ENCODE measurements around the gene TCFL5.
"Not testable (repeated sequence)": the region's sequence is repeated elsewhere in the genome, so short reads cannot be mapped to it uniquely, and the experiment has no call there.

The TCFL5 gene

GRCh38 chr20:62850333-62850974, 11.2 kb downstream of the TCFL5 start:
- no peak for DNase-seq (ENCODE audit: extremely low read depth, low read depth)
- TF ChIP-seq, protein P1, sequence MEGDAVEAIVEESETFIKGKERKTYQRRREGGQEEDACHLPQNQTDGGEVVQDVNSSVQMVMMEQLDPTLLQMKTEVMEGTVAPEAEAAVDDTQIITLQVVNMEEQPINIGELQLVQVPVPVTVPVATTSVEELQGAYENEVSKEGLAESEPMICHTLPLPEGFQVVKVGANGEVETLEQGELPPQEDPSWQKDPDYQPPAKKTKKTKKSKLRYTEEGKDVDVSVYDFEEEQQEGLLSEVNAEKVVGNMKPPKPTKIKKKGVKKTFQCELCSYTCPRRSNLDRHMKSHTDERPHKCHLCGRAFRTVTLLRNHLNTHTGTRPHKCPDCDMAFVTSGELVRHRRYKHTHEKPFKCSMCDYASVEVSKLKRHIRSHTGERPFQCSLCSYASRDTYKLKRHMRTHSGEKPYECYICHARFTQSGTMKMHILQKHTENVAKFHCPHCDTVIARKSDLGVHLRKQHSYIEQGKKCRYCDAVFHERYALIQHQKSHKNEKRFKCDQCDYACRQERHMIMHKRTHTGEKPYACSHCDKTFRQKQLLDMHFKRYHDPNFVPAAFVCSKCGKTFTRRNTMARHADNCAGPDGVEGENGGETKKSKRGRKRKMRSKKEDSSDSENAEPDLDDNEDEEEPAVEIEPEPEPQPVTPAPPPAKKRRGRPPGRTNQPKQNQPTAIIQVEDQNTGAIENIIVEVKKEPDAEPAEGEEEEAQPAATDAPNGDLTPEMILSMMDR (IDR thresholded peaks at IDR 0.05; ENCODE audit: low read depth, low read length): no peak

DNA sequence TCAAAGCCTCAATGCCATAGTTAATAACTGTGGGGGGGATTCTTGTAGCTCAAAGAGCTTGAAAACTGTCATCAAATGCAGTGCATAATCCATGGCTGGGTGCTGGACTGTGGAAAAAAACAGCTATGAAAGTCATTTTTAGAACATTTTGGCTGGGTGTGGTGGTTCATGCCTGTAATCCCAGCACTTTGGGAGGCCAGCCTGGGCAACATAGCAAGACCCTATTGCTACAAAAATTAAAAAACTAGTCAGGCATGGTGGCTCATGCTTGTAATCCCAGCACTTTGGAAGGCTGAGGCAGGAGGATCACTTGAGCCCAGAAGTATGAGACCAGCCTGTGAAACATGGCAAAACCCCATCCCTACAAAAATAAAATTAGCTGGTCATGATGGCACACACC, 12.2 kb downstream of the TCFL5 start:
- TF ChIP-seq, protein P1 (IDR thresholded peaks at IDR 0.05; ENCODE audit: low read depth, low read length): no peak
- no peak for DNase-seq (ENCODE audit: extremely low read depth, low read depth)

DNA sequence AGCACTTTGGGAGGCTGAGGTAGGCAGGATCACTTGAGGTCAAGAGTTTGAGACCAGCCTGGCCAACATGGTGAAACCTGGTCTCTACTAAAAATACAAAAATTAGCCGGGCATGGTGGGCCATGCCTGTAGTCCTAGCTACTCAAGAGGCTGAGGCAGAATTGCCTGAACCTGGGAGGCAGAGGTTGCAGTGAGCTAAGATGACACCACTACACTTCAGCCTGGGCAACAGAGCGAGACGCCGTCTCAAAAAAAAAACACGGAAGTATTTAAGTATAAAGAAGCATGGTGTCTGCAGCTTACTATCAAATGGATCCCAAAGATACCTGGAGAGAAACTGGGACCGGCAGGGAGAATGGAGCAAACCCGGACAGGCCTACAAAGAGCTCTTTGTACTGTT, 12.7 kb downstream of the TCFL5 start:
- DNase-seq (ENCODE audit: extremely low read depth, low read depth): not testable (repeated sequence)

DNA sequence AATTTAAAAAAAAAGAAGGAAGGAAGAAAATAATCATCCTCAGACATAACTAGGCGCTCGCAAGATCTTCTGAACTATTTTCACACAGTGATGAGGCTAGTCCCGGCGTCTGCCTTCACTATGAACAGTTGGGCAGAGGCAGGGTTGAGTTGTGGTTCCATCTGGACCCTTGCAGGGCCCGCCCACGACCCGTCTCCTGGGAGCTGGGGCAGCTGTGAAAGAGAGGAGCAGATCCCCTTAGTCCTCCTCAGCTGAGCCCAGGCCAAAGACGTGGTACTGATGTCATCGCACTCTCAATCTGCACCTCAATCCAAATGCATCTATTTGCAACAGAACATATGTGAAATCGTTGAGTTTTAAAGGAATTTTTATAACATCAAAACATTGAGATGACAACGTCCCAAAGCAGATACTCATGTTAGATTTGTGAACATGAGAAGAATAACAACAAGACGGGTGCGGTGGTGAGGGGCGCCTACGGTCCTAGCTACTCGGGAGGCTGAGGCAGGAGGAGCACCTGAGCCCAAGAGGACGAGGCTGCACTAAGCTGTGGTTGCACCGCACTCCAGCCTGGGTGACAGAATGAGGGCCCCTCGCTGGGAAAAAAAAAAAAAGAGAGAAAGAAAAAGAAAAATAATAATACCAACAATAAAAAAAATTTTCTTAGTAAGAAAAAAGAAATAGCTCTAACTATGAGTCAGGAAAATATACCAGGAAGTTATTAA, 15.3 kb downstream of the TCFL5 start:
- TF ChIP-seq, protein P1 (IDR thresholded peaks at IDR 0.05; ENCODE audit: low read depth, low read length): no peak
- DNase-seq (ENCODE audit: extremely low read depth, low read depth): no peak

GRCh38 chr20:62845416-62846160, 16.0 kb downstream of the TCFL5 start:
- TF ChIP-seq, protein P1 (IDR thresholded peaks at IDR 0.05; ENCODE audit: low read depth, low read length): no peak
- no peak for DNase-seq (ENCODE audit: extremely low read depth, low read depth)

GRCh38 chr20:62844182-62844581, 17.4 kb downstream of the TCFL5 start:
- TF ChIP-seq, protein P1 (IDR thresholded peaks at IDR 0.05; ENCODE audit: low read depth, low read length): no peak
- DNase-seq (ENCODE audit: extremely low read depth, low read depth): no peak

- no peak for DNase-seq (ENCODE audit: extremely low read depth, low read depth)
- TF ChIP-seq, protein P1 (IDR thresholded peaks at IDR 0.05; ENCODE audit: low read depth, low read length): no peak
Measured at GRCh38 chr20:62843656-62844055, 18.0 kb downstream of the TCFL5 start.
